Right atrium auricular region (tissue), 2 donors: ENCODE results near the gene ARHGEF11. TPM values are rescaled to one million over a fixed set of nuclear protein-coding genes. Genes with fewer than 3 reads are reported as not detected.

Experiments used
- DNase-seq: peaks from one replicate; pipeline ENCODE4 v3.0.0-alpha.2; 2019; ENCODE audit warnings: low spot score
- H3K27ac ChIP-seq, 2 donors: fragments of 200-600 bp; sonication (generic); 1 replicate in 1 of 2; 2 replicates in 1 of 2; pipeline ENCODE4 v1.5.1; 2016 to 2019
- H3K27me3 ChIP-seq, 2 donors: fragments of 200-600 bp; sonication (generic); one replicate each; pipeline versions ENCODE4 v1.5.1 to v1.6.0; 2017 to 2019
- H3K36me3 ChIP-seq: fragments of 200-600 bp; sonication (generic); one replicate; pipeline ENCODE4 v1.5.1; 2016
- H3K4me1 ChIP-seq, 2 donors: fragments of 200-600 bp; sonication (generic); one replicate each; pipeline versions ENCODE4 v1.5.1 to v1.6.0; 2017 to 2019
- H3K4me3 ChIP-seq, 2 donors: fragments of 200-600 bp; sonication (generic); 1 replicate in 1 of 2; 2 replicates in 1 of 2; pipeline ENCODE4 v1.5.1; 2017 to 2019; ENCODE audit warnings: mild to moderate bottlenecking in 1 of 2, moderate library complexity in 1 of 2
- H3K9me3 ChIP-seq, 2 donors: fragments of 200-600 bp; sonication (generic); one replicate each; pipeline ENCODE4 v1.5.1; 2019
- total RNA-seq, 2 donors: library from RNA; depleted of rRNA; stranded (reverse); fragments of >200 nt; gene quantifications; one replicate each; pipeline ENCODE4 v1.1.0, GENCODE V29; 2016
- TF ChIP-seq, protein P1 (sequence below), 2 donors: fragments of 200-600 bp; sonication (generic); IDR thresholded peaks; one replicate each; pipeline ENCODE4 v1.5.1; 2019; ENCODE audit warnings: antibody characterized with exemption in 2 of 2

Gene ARHGEF11
- total RNA-seq, 2 donors from 2014 or later, result 26.6 to 33.5 TPM

DNA sequence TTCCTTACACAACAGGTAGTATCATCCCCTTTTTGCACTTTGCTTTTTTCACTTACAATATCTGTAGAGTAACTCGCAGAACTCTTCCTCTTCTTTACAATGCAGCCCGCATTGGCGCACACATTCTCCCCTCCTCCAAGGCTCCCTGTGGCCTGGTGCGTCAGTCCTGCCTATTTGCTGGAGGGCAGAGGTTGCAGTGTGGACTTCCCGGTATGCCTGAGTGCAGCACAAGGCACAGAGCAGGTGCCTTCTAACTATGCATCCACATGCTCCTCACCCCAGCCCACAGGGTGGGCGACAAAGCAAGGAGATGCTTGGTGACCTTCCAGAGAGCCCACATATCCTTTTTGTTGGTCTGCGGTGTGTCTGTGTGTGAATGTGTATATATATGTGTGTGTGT, 53.3 kb downstream of the ARHGEF11 start:
- Histone ChIP-seq H3K4me3 (no peak overlapping the region), H3K27ac (no peak overlapping the region), H3K27me3 (no peaks in the 10 kb centered on the region), H3K9me3 (no peaks in the 10 kb centered on the region), H3K4me1 (no peaks in the 10 kb centered on the region), H3K36me3 (peaks cover 3% of the 10 kb centered on the region)
- TF ChIP-seq, protein P1, sequence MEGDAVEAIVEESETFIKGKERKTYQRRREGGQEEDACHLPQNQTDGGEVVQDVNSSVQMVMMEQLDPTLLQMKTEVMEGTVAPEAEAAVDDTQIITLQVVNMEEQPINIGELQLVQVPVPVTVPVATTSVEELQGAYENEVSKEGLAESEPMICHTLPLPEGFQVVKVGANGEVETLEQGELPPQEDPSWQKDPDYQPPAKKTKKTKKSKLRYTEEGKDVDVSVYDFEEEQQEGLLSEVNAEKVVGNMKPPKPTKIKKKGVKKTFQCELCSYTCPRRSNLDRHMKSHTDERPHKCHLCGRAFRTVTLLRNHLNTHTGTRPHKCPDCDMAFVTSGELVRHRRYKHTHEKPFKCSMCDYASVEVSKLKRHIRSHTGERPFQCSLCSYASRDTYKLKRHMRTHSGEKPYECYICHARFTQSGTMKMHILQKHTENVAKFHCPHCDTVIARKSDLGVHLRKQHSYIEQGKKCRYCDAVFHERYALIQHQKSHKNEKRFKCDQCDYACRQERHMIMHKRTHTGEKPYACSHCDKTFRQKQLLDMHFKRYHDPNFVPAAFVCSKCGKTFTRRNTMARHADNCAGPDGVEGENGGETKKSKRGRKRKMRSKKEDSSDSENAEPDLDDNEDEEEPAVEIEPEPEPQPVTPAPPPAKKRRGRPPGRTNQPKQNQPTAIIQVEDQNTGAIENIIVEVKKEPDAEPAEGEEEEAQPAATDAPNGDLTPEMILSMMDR (IDR thresholded peaks at IDR 0.05), result no peak
- DNase-seq, result no peak

DNA sequence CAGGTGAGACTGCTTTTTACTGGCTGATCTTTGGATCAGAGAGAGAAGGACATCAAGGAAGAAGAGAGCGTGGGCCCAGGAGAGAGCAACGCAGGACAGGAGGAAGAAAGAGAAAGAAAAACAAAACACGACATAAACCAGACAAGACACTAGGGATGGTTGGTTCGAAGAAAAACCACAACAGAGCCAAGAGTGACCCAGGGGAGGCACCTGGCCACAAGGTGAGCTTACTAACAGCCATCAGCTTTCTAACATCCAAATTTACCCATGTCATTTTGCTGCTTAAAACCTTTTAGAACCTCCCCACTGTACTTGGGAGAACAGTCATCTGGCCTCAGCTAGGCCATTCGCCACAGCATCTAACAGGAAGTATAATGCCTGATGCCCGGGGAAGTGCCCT, 57.8 kb downstream of the ARHGEF11 start:
- no peak for DNase-seq

DNA sequence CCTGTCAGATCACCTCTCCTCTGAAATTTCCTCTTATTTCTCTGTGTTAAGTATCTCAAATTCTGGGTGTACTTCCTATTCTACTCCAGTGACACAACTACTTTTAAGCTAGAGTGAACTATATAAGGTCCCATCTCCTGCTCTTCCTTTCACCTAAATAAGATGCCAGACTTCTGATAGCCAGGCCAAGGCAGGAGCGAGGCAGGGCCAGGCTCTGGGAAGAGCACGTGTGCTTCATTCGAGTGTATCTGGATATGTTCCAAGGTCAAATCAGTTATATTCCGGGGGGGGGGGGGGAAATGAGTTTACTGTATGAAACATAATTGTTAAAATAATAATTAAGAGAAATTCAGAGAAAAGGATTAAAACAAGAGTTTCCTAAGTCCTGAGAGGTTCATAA, 65.0 kb downstream of the ARHGEF11 start:
- DNase-seq, result no peak
- peaks cover 71% of the 10 kb centered on the region for H3K36me3 ChIP-seq

More for the DNA sequence above, 57.8 kb downstream of the ARHGEF11 start:
- Histone ChIP-seq H3K27ac (no peak overlapping the region), H3K36me3 (peaks cover 29% of the 10 kb centered on the region), H3K27me3 (no peaks in the 10 kb centered on the region), H3K4me1 (no peaks in the 10 kb centered on the region), H3K9me3 (no peaks in the 10 kb centered on the region), H3K4me3 (no peak overlapping the region)
- TF ChIP-seq, protein P1 (IDR thresholded peaks at IDR 0.05), result no peak

DNA sequence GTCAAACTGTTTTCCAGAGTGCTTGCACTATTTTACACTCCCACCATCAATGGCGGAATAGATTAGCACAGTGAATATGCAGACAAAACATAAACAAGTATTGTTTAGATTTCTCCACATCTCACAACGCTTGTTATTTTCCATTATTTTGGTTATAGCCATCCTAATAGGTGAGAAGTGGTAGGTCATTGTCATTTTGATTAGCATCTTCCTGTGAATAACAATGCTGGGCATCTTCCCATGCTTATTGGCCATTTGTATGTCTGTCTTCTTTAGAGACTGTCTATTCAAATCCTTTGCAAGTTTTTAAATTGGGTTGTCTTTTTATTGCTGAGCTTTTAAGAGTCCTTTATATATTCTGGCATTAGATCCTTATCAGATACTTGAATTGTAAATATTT, 70.5 kb downstream of the ARHGEF11 start:
- no peak overlapping the region for H3K27ac ChIP-seq
- TF ChIP-seq, protein P1 (IDR thresholded peaks at IDR 0.05), result no peak
- no peak overlapping the region for H3K4me3 ChIP-seq
- peaks cover 75% of the 10 kb centered on the region for H3K36me3 ChIP-seq
- H3K9me3 ChIP-seq, result no peaks in the 10 kb centered on the region
- DNase-seq, result no peak
- H3K4me1 ChIP-seq, result no peaks in the 10 kb centered on the region
- no peaks in the 10 kb centered on the region for H3K27me3 ChIP-seq

More for the DNA sequence above, 65.0 kb downstream of the ARHGEF11 start:
- no peaks in the 10 kb centered on the region for H3K9me3 ChIP-seq
- H3K4me1 ChIP-seq, result no peaks in the 10 kb centered on the region
- H3K27ac ChIP-seq, result no peak overlapping the region
- no peak overlapping the region for H3K4me3 ChIP-seq
- no peaks in the 10 kb centered on the region for H3K27me3 ChIP-seq
- TF ChIP-seq, protein P1 (IDR thresholded peaks at IDR 0.05), result no peak

DNA sequence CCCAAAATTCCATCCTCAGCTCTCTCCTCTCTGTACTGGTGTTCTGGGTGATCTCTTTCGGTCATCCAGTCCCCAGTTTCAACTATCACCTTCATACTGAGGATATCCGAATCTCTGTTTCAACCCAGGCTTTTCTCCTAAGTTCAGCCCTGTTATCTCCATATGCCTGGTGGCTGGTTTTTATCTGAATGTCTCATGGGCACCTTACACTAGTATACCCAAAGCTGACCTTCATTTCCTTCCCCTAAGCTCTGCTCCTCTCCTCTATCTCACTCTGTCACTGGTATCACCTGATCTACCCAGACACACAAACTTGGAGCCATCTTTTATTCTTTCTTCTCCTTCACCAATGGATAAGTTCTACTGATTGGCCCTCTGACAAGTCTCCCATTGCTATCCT, 72.1 kb downstream of the ARHGEF11 start:
- DNase-seq, result no peak
- Histone ChIP-seq H3K4me3 (no peak overlapping the region), H3K4me1 (no peaks in the 10 kb centered on the region), H3K27ac (no peak overlapping the region), H3K36me3 (peaks cover 77% of the 10 kb centered on the region), H3K27me3 (no peaks in the 10 kb centered on the region), H3K9me3 (no peaks in the 10 kb centered on the region)
- TF ChIP-seq, protein P1 (IDR thresholded peaks at IDR 0.05), result no peak

DNA sequence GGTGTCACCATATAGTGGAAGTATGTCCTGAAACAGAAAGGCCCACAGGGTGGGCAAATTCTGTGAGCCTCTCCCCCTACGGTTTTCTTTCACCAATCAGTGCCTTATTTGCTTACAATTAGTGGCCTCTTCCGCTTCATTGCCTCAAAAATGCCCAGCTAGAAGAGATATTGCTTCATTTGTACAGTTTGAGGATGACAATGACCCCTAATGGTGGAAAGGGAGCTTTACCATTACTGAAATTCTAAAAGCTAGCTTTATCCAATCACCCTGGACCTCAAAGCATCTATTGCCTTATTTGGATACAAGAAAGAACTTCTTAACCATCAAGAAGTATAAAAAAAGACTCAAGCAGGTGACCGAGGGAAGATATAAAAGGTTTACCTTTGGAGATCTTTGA, 75.5 kb downstream of the ARHGEF11 start:
- Histone ChIP-seq H3K27ac (no peak overlapping the region), H3K36me3 (peaks cover 62% of the 10 kb centered on the region)
- TF ChIP-seq, protein P1 (IDR thresholded peaks at IDR 0.05), result no peak

More for the DNA sequence above, 75.5 kb downstream of the ARHGEF11 start:
- no peaks in the 10 kb centered on the region for H3K4me1 ChIP-seq
- no peaks in the 10 kb centered on the region for H3K9me3 ChIP-seq
- H3K4me3 ChIP-seq, result no peak overlapping the region
- no peak for DNase-seq
- no peaks in the 10 kb centered on the region for H3K27me3 ChIP-seq
